Endothelial cell of umbilical vein (primary cell): Measurements from ENCODE around the gene IQCE. TPM values are rescaled to one million over a fixed set of nuclear protein-coding genes. Genes with fewer than 3 reads are reported as not detected.
"Not testable (repeated sequence)": the region's sequence is repeated elsewhere in the genome, so short reads cannot be mapped to it uniquely, and the experiment has no call there.

ENCODE experiments used
- BruUV-seq: library from RNA; stranded (reverse); fragments of 400-500 nt; replicated peaks from 2 replicates; lab custom pipeline; 2021; lab: Mats Ljungman, UMichigan
- CTCF ChIA-PET: fragments of 300-600, 350-600 bp; sonication (Branson Sonifier 250); formaldehyde crosslinking; loops from one replicate; lab custom pipeline; 2021; ENCODE audit warnings: antibody characterized with exemption, inconsistent platforms; lab: Charles Lee
- POLR2A ChIA-PET: fragments of 300-600, 350-600 bp; sonication (Branson Sonifier 250); formaldehyde crosslinking; loops from one replicate; lab custom pipeline; 2021; ENCODE audit warnings: antibody characterized with exemption, inconsistent platforms; lab: Charles Lee
- DNase-seq: peaks from one replicate; pipeline ENCODE4 v3.0.0-alpha.2; 2011; ENCODE audit warnings: low read depth, low spot score
- FAIRE-seq: peaks from 2 replicates; lab custom pipeline; 2011; peaks lifted over from hg19 to GRCh38; lab: Jason Lieb, UNC
- H2AFZ ChIP-seq: 2 replicates; pipeline ENCODE4 v1.6.0; 2012; ENCODE audit warnings: low read depth, low read length, control low read depth, inconsistent platforms
- H3K27ac ChIP-seq: 2 replicates; pipeline ENCODE4 v1.5.1; 2011; ENCODE audit warnings: low read depth, mild to moderate bottlenecking, control low read depth, low read length, moderate library complexity; ENCODE audit not compliant: insufficient read depth
- H3K27me3 ChIP-seq, 2 experiments: 2 replicates each; pipeline versions ENCODE4 v1.6.0 to v1.6.1; 2011; ENCODE audit warnings: low read length in 2 of 2, mixed read lengths in 1 of 2; ENCODE audit not compliant: control insufficient read depth in 2 of 2, insufficient read depth in 2 of 2
- H3K36me3 ChIP-seq, 2 experiments: 2 replicates in 1 of 2; 3 replicates in 1 of 2; pipeline ENCODE4 v1.5.1; 2011; ENCODE audit warnings: low read length in 2 of 2, mild to moderate bottlenecking in 1 of 2, moderate library complexity in 1 of 2; ENCODE audit not compliant: control insufficient read depth in 2 of 2, insufficient read depth in 2 of 2; ENCODE audit errors: extremely low read depth in 1 of 2
- H3K4me1 ChIP-seq: 3 replicates; pipeline ENCODE4 v1.5.1; 2011; ENCODE audit warnings: mild to moderate bottlenecking, low read length; ENCODE audit not compliant: control insufficient read depth, insufficient read depth; ENCODE audit errors: extremely low read depth
- H3K4me2 ChIP-seq: 2 replicates; pipeline ENCODE4 v1.6.1; 2011; ENCODE audit warnings: low read length, control low read depth, mixed read lengths; ENCODE audit not compliant: insufficient read depth
- H3K4me3 ChIP-seq, 3 experiments: fragments of 200-600 bp in 1 of 3; sonication (generic), shearing (Covaris generic) in 1 of 3; replicated peaks in 1 of 3; 2 replicates each; pipeline ENCODE4 v1.5.1; 2011 to 2016; ENCODE audit warnings: control low read depth in 3 of 3, low read length in 3 of 3, mild to moderate bottlenecking in 2 of 3, inconsistent platforms in 1 of 3, low read depth in 1 of 3, moderate library complexity in 1 of 3; ENCODE audit not compliant: insufficient read depth in 1 of 3
- H3K79me2 ChIP-seq: 2 replicates; pipeline ENCODE4 v1.6.0; 2012; ENCODE audit warnings: low read length, inconsistent platforms; ENCODE audit not compliant: control insufficient read depth, insufficient read depth
- H3K9ac ChIP-seq: replicated peaks from 2 replicates; pipeline ENCODE3; 2011; ENCODE audit warnings: low read length, control low read depth; ENCODE audit not compliant: insufficient read depth; ENCODE audit errors: extremely low read depth
- H3K9me1 ChIP-seq: replicated peaks from 3 replicates; pipeline ENCODE4 v1.6.0; 2011; ENCODE audit warnings: mild to moderate bottlenecking, low read length; ENCODE audit not compliant: control insufficient read depth, insufficient read depth; ENCODE audit errors: extremely low read depth
- H3K9me3 ChIP-seq: replicated peaks from 2 replicates; pipeline ENCODE4 v1.5.1; 2012; ENCODE audit warnings: low read length, inconsistent platforms; ENCODE audit not compliant: control insufficient read depth, insufficient read depth
- H4K20me1 ChIP-seq: replicated peaks from 2 replicates; pipeline ENCODE3; 2011; ENCODE audit warnings: mild to moderate bottlenecking, low read length; ENCODE audit not compliant: control insufficient read depth, insufficient read depth; ENCODE audit errors: extremely low read depth
- CTCF ChIP-seq, 2 donors: IDR thresholded peaks; 1 replicate in 1 of 2; 2 replicates in 1 of 2; pipeline ENCODE4 v1.5.1; 2011; ENCODE audit warnings: low read length in 2 of 2, mild to moderate bottlenecking in 2 of 2, moderate library complexity in 2 of 2, control low read depth in 1 of 2, inconsistent platforms in 1 of 2, low read depth in 1 of 2; ENCODE audit not compliant: insufficient read depth in 1 of 2; ENCODE audit errors: extremely low read depth in 1 of 2
- EZH2 ChIP-seq: IDR thresholded peaks from 2 replicates; pipeline ENCODE4 v1.6.1; 2012; ENCODE audit warnings: borderline replicate concordance, low read depth, mild to moderate bottlenecking, moderate library complexity, low read length, inconsistent platforms; ENCODE audit not compliant: severe bottlenecking
- FOS ChIP-seq: IDR thresholded peaks from 2 replicates; pipeline ENCODE4 v1.6.1; 2011; ENCODE audit warnings: mild to moderate bottlenecking, low read length, moderate library complexity, borderline replicate concordance; ENCODE audit not compliant: insufficient read depth
- GATA2 ChIP-seq: IDR thresholded peaks from 2 replicates; pipeline ENCODE4 v1.7.0; 2011; ENCODE audit warnings: low read depth, mild to moderate bottlenecking, moderate library complexity, mixed read lengths, low read length; ENCODE audit not compliant: insufficient read length, insufficient read depth
- JUN ChIP-seq: IDR thresholded peaks from 2 replicates; pipeline ENCODE4 v1.6.1; 2011; ENCODE audit warnings: borderline replicate concordance, low read depth; ENCODE audit not compliant: insufficient read length, insufficient read depth
- MYC ChIP-seq: IDR thresholded peaks from one replicate; pipeline ENCODE4 v1.6.1; 2011; ENCODE audit warnings: mild to moderate bottlenecking, low read depth, low read length
- POLR2AphosphoS5 ChIP-seq: IDR thresholded peaks from 2 replicates; pipeline ENCODE4 v1.6.1; 2012; ENCODE audit warnings: low read depth, mild to moderate bottlenecking, control low read depth, low read length, moderate library complexity; ENCODE audit not compliant: insufficient read depth
- dilution Hi-C: fragments of 300-500 bp; cut with MboI; formaldehyde crosslinking; loops from one replicate; pipeline ENCODE4 v1.15.0; 2019; ENCODE audit warnings: low sequenced_read_pairs; ENCODE audit not compliant: extremely low pct_ligation_motif_present
- intact Hi-C: fragments of 100-400 bp; cut with micrococcal nuclease; formaldehyde crosslinking; loops from one replicate; pipeline ENCODE4 v1.10.0; 2022
- polyA plus RNA-seq, 4 experiments: library from polyadenylated mRNA; depleted of rRNA in 3 of 4; stranded (reverse) in 3 of 4; unstranded in 1 of 4; fragments of >200 nt; gene quantifications; 2 replicates each; pipeline versions ENCODE4 v1.2.1 to v1.2.3, GENCODE V29; 2011 to 2012; ENCODE audit warnings: missing spikeins in 1 of 4
- total RNA-seq: library from RNA; stranded (reverse); gene quantifications from 2 replicates; pipeline ENCODE4 v1.2.3, GENCODE V29; 2021

IQCE gene
- total and polyA plus RNA-seq, 2 donors (not counting 3 experiments of a cell fraction or from before 2014, with no cell fraction given), result 4.9 to 14.5 TPM

- H3K79me2 ChIP-seq, result no peaks in the 10 kb centered on the region
- no peak overlapping the region for H3K27ac ChIP-seq
- peaks cover 13% of the 10 kb centered on the region for H3K4me1 ChIP-seq
- intact Hi-C loops (loop anchor here (2.0 to 5.0 kb wide), 4 partner anchors 32 to 128 kb away; no protein-coding TSS in a partner anchor), dilution Hi-C loops (no loop called here)
- BruUV-seq, result no TSS peak
- ChIA-PET CTCF (interaction anchor here (0.6 to 4.8 kb wide), 38 partner anchors 8 to 236 kb away, joined by 3 to 55 read pairs (median 4); partner anchors contain the start of gene TTYH3), POLR2A (no interaction called here)
- H3K4me2 ChIP-seq, result no peak overlapping the region
- H3K36me3 ChIP-seq, result no peaks in the 10 kb centered on the region
- H2AFZ ChIP-seq, result no peak overlapping the region
- no peaks in the 10 kb centered on the region for H4K20me1 ChIP-seq
- H3K27me3 ChIP-seq, result no peaks in the 10 kb centered on the region
- no peak overlapping the region for H3K4me3 ChIP-seq
- no peak overlapping the region for H3K9ac ChIP-seq
- TF ChIP-seq FOS (no peak), MYC (no peak), JUN (no peak), EZH2 (no peak), GATA2 (no peak), POLR2AphosphoS5 (no peak), CTCF (IDR thresholded peaks at IDR 0.05; ENCODE audit: extremely low read depth in 1 of 2, insufficient read depth in 1 of 2, low read depth in 1 of 2, low read length in 2 of 2) (peak; percentile 70 to 73)
- DNase-seq (peak; percentile 76), FAIRE-seq (peak; percentile 90)
- no peaks in the 10 kb centered on the region for H3K9me1 ChIP-seq
- H3K9me3 ChIP-seq, result no peaks in the 10 kb centered on the region
Observed at GRCh38 chr7:2608921-2609411, 50.2 kb downstream of the IQCE start.

GRCh38 chr7:2609646-2610045 is 50.9 kb downstream of the IQCE start:
- H3K4me3 ChIP-seq, H2AFZ ChIP-seq, POLR2A ChIA-PET, H3K79me2 ChIP-seq, DNase-seq, H3K27me3 ChIP-seq, H3K9ac ChIP-seq, H3K36me3 ChIP-seq, H3K4me2 ChIP-seq, H3K27ac ChIP-seq, dilution Hi-C loops, BruUV-seq, H3K9me1 ChIP-seq, FAIRE-seq, H3K9me3 ChIP-seq, H4K20me1 ChIP-seq: not testable (repeated sequence)
- intact Hi-C loops, result loop anchor here (2.0 to 5.0 kb wide), 4 partner anchors 31 to 129 kb away; no protein-coding TSS in a partner anchor
- CTCF ChIA-PET, result interaction anchor here (0.6 to 4.8 kb wide), 27 partner anchors 9 to 237 kb away, joined by 3 to 55 read pairs (median 6); partner anchors contain the start of gene TTYH3
- H3K4me1 ChIP-seq, result peaks cover 13% of the 10 kb centered on the region
